Liver (tissue), 9 donors: Measurements from ENCODE around the gene COPG2. TPM values are rescaled to one million over a fixed set of nuclear protein-coding genes. Genes with fewer than 3 reads are reported as not detected.

Experiments used
- DNase-seq: peaks from one replicate; pipeline ENCODE4 v3.0.0-alpha.2; 2017; ENCODE audit warnings: low spot score
- H3K27ac ChIP-seq, 2 donors: one replicate each; pipeline ENCODE4 v1.7.0; 2013; ENCODE audit warnings: inconsistent platforms in 2 of 2, low read length in 2 of 2, control low read depth in 1 of 2, low read depth in 1 of 2, mild to moderate bottlenecking in 1 of 2
- H3K27me3 ChIP-seq, 4 donors: one replicate each; pipeline versions ENCODE4 v1.6.1 to v1.7.0; 2013; ENCODE audit warnings: low read length in 3 of 4, inconsistent platforms in 1 of 4, mild to moderate bottlenecking in 1 of 4, moderate library complexity in 1 of 4; ENCODE audit not compliant: control insufficient read depth in 4 of 4, insufficient read depth in 4 of 4
- H3K36me3 ChIP-seq, 4 donors: one replicate each; pipeline versions ENCODE4 v1.6.1 to v1.7.0; 2013; ENCODE audit warnings: low read length in 3 of 4, mild to moderate bottlenecking in 3 of 4, low read depth in 1 of 4, moderate library complexity in 1 of 4; ENCODE audit not compliant: control insufficient read depth in 4 of 4, insufficient read depth in 3 of 4
- H3K4me1 ChIP-seq, 4 donors: one replicate each; pipeline versions ENCODE4 v1.6.1 to v1.7.0; 2013; ENCODE audit warnings: low read length in 3 of 4, mild to moderate bottlenecking in 3 of 4, moderate library complexity in 1 of 4; ENCODE audit not compliant: control insufficient read depth in 4 of 4, insufficient read depth in 4 of 4
- H3K4me3 ChIP-seq, 3 donors: one replicate each; pipeline versions ENCODE4 v1.6.1 to v1.7.0; 2013; ENCODE audit warnings: low read length in 3 of 3, control low read depth in 1 of 3, low read depth in 1 of 3, mild to moderate bottlenecking in 1 of 3
- H3K9ac ChIP-seq, 2 donors: one replicate each; pipeline ENCODE4 v1.7.0; 2013; ENCODE audit warnings: low read length in 2 of 2, mild to moderate bottlenecking in 2 of 2, moderate library complexity in 2 of 2, control low read depth in 1 of 2, low read depth in 1 of 2
- H3K9me3 ChIP-seq, 4 donors: one replicate each; pipeline versions ENCODE4 v1.6.1 to v1.7.0; 2013; ENCODE audit warnings: low read length in 3 of 4; ENCODE audit not compliant: control insufficient read depth in 4 of 4
- EGR1 ChIP-seq, 2 donors: IDR thresholded peaks; 2 replicates each; pipeline ENCODE4 v1.6.1; 2016 to 2018; ENCODE audit warnings: antibody characterized with exemption in 2 of 2, low read depth in 2 of 2
- FOXA1 ChIP-seq: IDR thresholded peaks from 2 replicates; pipeline ENCODE4 v1.6.1; 2016; ENCODE audit warnings: antibody characterized with exemption
- FOXA2 ChIP-seq: IDR thresholded peaks from 2 replicates; pipeline ENCODE4 v1.6.1; 2016; ENCODE audit warnings: antibody characterized with exemption
- GABPA ChIP-seq, 2 donors: IDR thresholded peaks in 1 of 2; conservative IDR thresholded peaks in 1 of 2; 2 replicates each; pipeline ENCODE4 v1.6.1; 2016; ENCODE audit warnings: antibody characterized with exemption in 2 of 2, mild to moderate bottlenecking in 1 of 2, moderate library complexity in 1 of 2
- HNF4A ChIP-seq, 2 donors: conservative IDR thresholded peaks; 2 replicates each; pipeline ENCODE4 v1.6.1; 2016; ENCODE audit warnings: antibody characterized with exemption in 2 of 2, mild to moderate bottlenecking in 2 of 2
- HNF4G ChIP-seq: IDR thresholded peaks from 2 replicates; pipeline ENCODE4 v1.6.1; 2016; ENCODE audit warnings: antibody characterized with exemption
- JUND ChIP-seq, 2 donors: IDR thresholded peaks; 2 replicates each; pipeline ENCODE4 v1.6.1; 2016; ENCODE audit warnings: antibody characterized with exemption in 2 of 2
- NR2F2 ChIP-seq: IDR thresholded peaks from 2 replicates; pipeline ENCODE4 v1.6.1; 2016; ENCODE audit warnings: antibody characterized with exemption
- RAD21 ChIP-seq, 2 donors: IDR thresholded peaks; 2 replicates each; pipeline ENCODE4 v1.6.1; 2016; ENCODE audit warnings: antibody characterized with exemption in 2 of 2, mild to moderate bottlenecking in 2 of 2
- RXRA ChIP-seq, 2 donors: IDR thresholded peaks; 2 replicates each; pipeline ENCODE4 v1.6.1; 2017 to 2018; ENCODE audit warnings: antibody characterized with exemption in 2 of 2, mild to moderate bottlenecking in 1 of 2
- SP1 ChIP-seq: IDR thresholded peaks from 2 replicates; pipeline ENCODE4 v1.6.1; 2018; ENCODE audit warnings: antibody characterized with exemption, mild to moderate bottlenecking
- TAF1 ChIP-seq: conservative IDR thresholded peaks from 2 replicates; pipeline ENCODE4 v1.6.1; 2016; ENCODE audit warnings: antibody characterized with exemption, mild to moderate bottlenecking
- YY1 ChIP-seq: IDR thresholded peaks from 2 replicates; pipeline ENCODE4 v1.6.1; 2016; ENCODE audit warnings: antibody characterized with exemption, mild to moderate bottlenecking
- WGBS: extraction: QIAGEN DNeasy Blood & Tissue Kit; methylation state at CpG from one replicate; pipeline ENCODE4 v1.1.7; 2013; 5-methylcytosine and 5-hydroxymethylcytosine counted together
- polyA plus RNA-seq, 2 donors: library from polyadenylated mRNA; stranded (reverse) in 1 of 2; unstranded in 1 of 2; fragments of 200-250 nt in 1 of 2; fragments of >200 nt in 1 of 2; fragmentation: Nextera tagmentation in 1 of 2; extraction: Ambion mirVana in 1 of 2; gene quantifications; one replicate each; pipeline versions ENCODE4 v1.2.1 to v1.2.3, GENCODE V29; 2013 to 2015
- total RNA-seq, 2 donors: library from RNA; depleted of rRNA; stranded (reverse); fragments of >200 nt; gene quantifications; one replicate each; pipeline ENCODE4 v1.2.3, GENCODE V29; 2014
- TF ChIP-seq, protein P1 (sequence below): IDR thresholded peaks from 2 replicates; pipeline ENCODE4 v1.6.1; 2016; ENCODE audit warnings: antibody characterized with exemption
- TF ChIP-seq, protein P2 (sequence below): IDR thresholded peaks from 2 replicates; pipeline ENCODE4 v1.6.1; 2016; ENCODE audit warnings: antibody characterized with exemption
- TF ChIP-seq, protein P3 (sequence below): fragments of 150-350 bp; IDR thresholded peaks from 2 replicates; pipeline ENCODE4 v1.5.1; 2017; ENCODE audit warnings: improper control_type of control experiment, low read depth, low read length; ENCODE audit not compliant: missing input control
- TF ChIP-seq, protein P4 (sequence below): IDR thresholded peaks from 2 replicates; pipeline ENCODE4 v1.6.1; 2016; ENCODE audit warnings: antibody characterized with exemption, mild to moderate bottlenecking
- TF ChIP-seq, protein P5 (sequence below): IDR thresholded peaks from 2 replicates; pipeline ENCODE4 v1.6.1; 2016; ENCODE audit warnings: antibody characterized with exemption
- donor health status: healthy.
- donor health status: healthy.
- donor health status: healthy.
- donor health status: healthy.
- donor health status: healthy.

The COPG2 gene
- total and polyA plus RNA-seq, 4 donors: 0.99 to 10.3 (median 4.7) TPM

DNA sequence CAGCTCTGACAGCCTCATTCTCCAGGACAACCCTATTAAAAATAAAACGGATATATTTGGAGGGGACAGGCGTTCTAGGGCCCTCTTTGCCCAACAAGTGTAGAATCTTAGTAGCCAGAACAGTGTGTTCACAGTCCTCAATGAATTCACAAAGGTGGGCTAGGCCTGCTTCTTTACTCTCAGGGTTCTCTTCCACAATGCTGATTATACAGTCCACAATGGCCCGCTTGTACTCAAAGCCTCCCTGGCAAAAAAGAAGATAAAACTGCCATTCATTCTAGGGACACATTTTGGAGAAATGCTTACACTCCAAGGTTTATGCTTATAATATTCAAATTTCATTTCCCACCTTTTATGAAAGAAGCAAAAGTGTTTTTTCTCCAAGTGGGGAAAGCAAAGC, 114.1 kb downstream of the COPG2 start:
- Histone ChIP-seq H3K9me3 (no peaks in the 10 kb centered on the region), H3K27ac (no peak overlapping the region), H3K27me3 (no peaks in the 10 kb centered on the region), H3K4me1 (no peaks in the 10 kb centered on the region), H3K36me3 (peaks cover 0 to 3% (median under 1%) of the 10 kb centered on the region in 4 donors), H3K9ac (no peak overlapping the region), H3K4me3 (no peak overlapping the region)
- WGBS: 93% methylated on average over 3 of the region's 3 CpGs
- no peak for DNase-seq
- no peak for TF ChIP-seq SP1
- no peak for TF ChIP-seq JUND (IDR thresholded peaks at IDR 0.05)
- TF ChIP-seq FOXA1: no peak
- TF ChIP-seq TAF1: no peak
- TF ChIP-seq, protein P1, sequence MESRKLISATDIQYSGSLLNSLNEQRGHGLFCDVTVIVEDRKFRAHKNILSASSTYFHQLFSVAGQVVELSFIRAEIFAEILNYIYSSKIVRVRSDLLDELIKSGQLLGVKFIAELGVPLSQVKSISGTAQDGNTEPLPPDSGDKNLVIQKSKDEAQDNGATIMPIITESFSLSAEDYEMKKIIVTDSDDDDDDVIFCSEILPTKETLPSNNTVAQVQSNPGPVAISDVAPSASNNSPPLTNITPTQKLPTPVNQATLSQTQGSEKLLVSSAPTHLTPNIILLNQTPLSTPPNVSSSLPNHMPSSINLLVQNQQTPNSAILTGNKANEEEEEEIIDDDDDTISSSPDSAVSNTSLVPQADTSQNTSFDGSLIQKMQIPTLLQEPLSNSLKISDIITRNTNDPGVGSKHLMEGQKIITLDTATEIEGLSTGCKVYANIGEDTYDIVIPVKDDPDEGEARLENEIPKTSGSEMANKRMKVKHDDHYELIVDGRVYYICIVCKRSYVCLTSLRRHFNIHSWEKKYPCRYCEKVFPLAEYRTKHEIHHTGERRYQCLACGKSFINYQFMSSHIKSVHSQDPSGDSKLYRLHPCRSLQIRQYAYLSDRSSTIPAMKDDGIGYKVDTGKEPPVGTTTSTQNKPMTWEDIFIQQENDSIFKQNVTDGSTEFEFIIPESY: no peak
- TF ChIP-seq, protein P2, sequence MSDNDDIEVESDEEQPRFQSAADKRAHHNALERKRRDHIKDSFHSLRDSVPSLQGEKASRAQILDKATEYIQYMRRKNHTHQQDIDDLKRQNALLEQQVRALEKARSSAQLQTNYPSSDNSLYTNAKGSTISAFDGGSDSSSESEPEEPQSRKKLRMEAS: no peak
- TF ChIP-seq YY1: no peak
- TF ChIP-seq HNF4A (conservative IDR thresholded peaks at IDR 0.05): no peak

DNA sequence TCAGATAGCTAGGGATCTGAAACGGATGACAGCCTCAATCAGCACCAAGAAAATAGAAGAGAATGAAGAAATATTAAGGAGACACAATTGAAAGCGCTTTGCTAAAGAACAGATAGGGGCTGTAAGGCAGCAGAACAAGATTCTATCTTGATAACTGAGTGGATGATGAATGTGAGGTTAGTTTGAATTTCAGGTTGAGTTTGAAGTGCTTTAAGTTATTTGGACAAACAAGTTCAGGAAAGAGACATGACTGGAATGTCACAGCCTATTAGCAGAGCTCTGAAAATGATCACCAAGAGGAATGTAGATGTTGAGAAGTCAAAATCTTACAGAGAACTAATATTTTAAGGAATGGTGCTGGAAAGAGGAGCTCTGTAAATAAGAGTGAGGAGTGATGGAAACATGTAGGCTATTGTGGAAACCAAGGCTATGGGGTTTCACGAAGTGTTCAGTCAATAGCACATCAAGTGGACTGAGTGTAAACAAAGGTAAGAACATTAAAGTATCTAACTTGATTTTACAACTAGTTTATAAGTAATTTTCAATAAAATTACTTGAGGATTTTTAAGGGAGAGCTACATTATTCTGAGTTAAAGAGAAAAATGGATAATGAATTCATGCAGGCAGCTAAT, 115.0 kb downstream of the COPG2 start:
- 91% methylated on average over 3 of the region's 3 CpGs for WGBS
- no peak overlapping the region for H3K4me3 ChIP-seq
- DNase-seq: no peak
- TF ChIP-seq GABPA (IDR thresholded peaks at IDR 0.05 in 1 of 2, conservative IDR thresholded peaks at IDR 0.05 in 1 of 2): no peak
- TF ChIP-seq RXRA (IDR thresholded peaks at IDR 0.05): no peak
- no peak for TF ChIP-seq TAF1
- TF ChIP-seq, protein P2: no peak
- no peak for TF ChIP-seq EGR1 (IDR thresholded peaks at IDR 0.05; ENCODE audit: low read depth in 2 of 2)
- TF ChIP-seq SP1: no peak
- no peak for TF ChIP-seq JUND (IDR thresholded peaks at IDR 0.05)
- TF ChIP-seq, protein P3, sequence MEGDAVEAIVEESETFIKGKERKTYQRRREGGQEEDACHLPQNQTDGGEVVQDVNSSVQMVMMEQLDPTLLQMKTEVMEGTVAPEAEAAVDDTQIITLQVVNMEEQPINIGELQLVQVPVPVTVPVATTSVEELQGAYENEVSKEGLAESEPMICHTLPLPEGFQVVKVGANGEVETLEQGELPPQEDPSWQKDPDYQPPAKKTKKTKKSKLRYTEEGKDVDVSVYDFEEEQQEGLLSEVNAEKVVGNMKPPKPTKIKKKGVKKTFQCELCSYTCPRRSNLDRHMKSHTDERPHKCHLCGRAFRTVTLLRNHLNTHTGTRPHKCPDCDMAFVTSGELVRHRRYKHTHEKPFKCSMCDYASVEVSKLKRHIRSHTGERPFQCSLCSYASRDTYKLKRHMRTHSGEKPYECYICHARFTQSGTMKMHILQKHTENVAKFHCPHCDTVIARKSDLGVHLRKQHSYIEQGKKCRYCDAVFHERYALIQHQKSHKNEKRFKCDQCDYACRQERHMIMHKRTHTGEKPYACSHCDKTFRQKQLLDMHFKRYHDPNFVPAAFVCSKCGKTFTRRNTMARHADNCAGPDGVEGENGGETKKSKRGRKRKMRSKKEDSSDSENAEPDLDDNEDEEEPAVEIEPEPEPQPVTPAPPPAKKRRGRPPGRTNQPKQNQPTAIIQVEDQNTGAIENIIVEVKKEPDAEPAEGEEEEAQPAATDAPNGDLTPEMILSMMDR: no peak
- no peak for TF ChIP-seq RAD21 (IDR thresholded peaks at IDR 0.05)
- TF ChIP-seq HNF4G: no peak
- TF ChIP-seq, protein P4, sequence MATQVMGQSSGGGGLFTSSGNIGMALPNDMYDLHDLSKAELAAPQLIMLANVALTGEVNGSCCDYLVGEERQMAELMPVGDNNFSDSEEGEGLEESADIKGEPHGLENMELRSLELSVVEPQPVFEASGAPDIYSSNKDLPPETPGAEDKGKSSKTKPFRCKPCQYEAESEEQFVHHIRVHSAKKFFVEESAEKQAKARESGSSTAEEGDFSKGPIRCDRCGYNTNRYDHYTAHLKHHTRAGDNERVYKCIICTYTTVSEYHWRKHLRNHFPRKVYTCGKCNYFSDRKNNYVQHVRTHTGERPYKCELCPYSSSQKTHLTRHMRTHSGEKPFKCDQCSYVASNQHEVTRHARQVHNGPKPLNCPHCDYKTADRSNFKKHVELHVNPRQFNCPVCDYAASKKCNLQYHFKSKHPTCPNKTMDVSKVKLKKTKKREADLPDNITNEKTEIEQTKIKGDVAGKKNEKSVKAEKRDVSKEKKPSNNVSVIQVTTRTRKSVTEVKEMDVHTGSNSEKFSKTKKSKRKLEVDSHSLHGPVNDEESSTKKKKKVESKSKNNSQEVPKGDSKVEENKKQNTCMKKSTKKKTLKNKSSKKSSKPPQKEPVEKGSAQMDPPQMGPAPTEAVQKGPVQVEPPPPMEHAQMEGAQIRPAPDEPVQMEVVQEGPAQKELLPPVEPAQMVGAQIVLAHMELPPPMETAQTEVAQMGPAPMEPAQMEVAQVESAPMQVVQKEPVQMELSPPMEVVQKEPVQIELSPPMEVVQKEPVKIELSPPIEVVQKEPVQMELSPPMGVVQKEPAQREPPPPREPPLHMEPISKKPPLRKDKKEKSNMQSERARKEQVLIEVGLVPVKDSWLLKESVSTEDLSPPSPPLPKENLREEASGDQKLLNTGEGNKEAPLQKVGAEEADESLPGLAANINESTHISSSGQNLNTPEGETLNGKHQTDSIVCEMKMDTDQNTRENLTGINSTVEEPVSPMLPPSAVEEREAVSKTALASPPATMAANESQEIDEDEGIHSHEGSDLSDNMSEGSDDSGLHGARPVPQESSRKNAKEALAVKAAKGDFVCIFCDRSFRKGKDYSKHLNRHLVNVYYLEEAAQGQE: no peak
- TF ChIP-seq, protein P1: no peak
- TF ChIP-seq, protein P5, sequence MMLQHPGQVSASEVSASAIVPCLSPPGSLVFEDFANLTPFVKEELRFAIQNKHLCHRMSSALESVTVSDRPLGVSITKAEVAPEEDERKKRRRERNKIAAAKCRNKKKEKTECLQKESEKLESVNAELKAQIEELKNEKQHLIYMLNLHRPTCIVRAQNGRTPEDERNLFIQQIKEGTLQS: no peak
- no peak for TF ChIP-seq YY1
- no peak for TF ChIP-seq HNF4A (conservative IDR thresholded peaks at IDR 0.05)
- TF ChIP-seq FOXA2: no peak
- TF ChIP-seq FOXA1: no peak
- no peak for TF ChIP-seq NR2F2
- peaks cover 0 to 3% (median under 1%) of the 10 kb centered on the region in 4 donors for H3K36me3 ChIP-seq
- H3K27me3 ChIP-seq: no peaks in the 10 kb centered on the region
- H3K4me1 ChIP-seq: no peaks in the 10 kb centered on the region
- H3K9me3 ChIP-seq: no peaks in the 10 kb centered on the region
- H3K27ac ChIP-seq: no peak overlapping the region
- no peak overlapping the region for H3K9ac ChIP-seq
